HG02973 (cell line): ENCODE results near the gene TM2D3.

ENCODE experiments used
- ATAC-seq: cut with Tn5 transposase; IDR thresholded peaks from one replicate; pipeline ENCODE4 v1.9.1; 2021; ENCODE audit warnings: moderate library complexity; ENCODE audit not compliant: unreplicated experiment

The TM2D3 gene

GRCh38 chr15:101608201-101608600 is 44.0 kb downstream of the TM2D3 start:
- ATAC-seq: no peak

- no peak for ATAC-seq
These were observed 45.1 kb downstream of the TM2D3 start for GRCh38 chr15:101607108-101607507.

GRCh38 chr15:101604124-101604874 is 47.9 kb downstream of the TM2D3 start:
- ATAC-seq: no peak

GRCh38 chr15:101602801-101603200 is 49.4 kb downstream of the TM2D3 start:
- ATAC-seq: no peak

GRCh38 chr15:101600035-101600434 is 52.1 kb downstream of the TM2D3 start:
- no peak for ATAC-seq

- ATAC-seq: no peak
These were observed 53.1 kb downstream of the TM2D3 start for GRCh38 chr15:101599091-101599490.

GRCh38 chr15:101597360-101597928 is 54.7 kb downstream of the TM2D3 start:
- no peak for ATAC-seq

GRCh38 chr15:101596633-101597032 is 55.5 kb downstream of the TM2D3 start:
- no peak for ATAC-seq
